ENCODE measurements around the gene LRP1B.
"Not testable (repeated sequence)": the region's sequence is repeated elsewhere in the genome, so short reads cannot be mapped to it uniquely, and the experiment has no call there.

The LRP1B gene

DNA sequence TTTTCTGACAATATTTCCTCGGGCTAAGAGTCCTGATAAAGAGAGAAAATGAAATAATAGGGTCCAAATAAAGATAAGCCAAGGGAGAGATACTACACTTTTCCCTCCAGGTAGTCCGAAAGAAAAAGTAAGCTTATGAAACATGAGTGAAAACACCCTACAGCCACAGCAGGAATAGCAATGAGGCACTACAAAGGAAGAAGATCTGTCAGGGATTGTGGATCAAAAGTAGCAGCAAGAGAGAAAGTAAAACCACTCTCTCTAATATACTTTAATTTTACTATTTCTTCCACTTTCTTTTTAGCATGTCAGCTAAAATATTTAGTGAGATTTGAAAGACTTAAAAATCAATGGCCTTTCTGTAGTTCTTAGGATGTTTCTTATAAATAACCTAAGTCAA, 1601.8 kb downstream of the LRP1B start:
- no peak for DNase-seq (ENCODE audit: low spot score)

DNA sequence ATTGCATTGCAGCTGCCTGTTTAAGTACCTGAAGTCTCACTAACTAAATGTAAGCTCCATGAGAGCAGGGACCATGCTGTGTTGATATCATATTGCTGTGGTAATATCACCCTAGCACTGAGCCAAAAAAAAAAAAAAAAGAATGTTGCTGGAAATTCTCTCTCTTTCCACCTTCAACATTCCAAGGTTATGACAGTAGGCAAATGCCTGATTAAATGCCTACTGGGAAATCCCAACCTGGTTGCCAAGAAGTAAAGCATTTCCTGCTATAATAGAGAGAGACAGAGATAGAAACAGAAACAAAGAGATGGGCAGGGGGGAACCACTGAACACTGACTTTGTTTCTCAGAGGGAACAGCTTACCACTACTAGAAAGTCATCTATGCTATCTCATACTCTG, 1604.2 kb downstream of the LRP1B start:
- DNase-seq (ENCODE audit: low spot score), result no peak

DNA sequence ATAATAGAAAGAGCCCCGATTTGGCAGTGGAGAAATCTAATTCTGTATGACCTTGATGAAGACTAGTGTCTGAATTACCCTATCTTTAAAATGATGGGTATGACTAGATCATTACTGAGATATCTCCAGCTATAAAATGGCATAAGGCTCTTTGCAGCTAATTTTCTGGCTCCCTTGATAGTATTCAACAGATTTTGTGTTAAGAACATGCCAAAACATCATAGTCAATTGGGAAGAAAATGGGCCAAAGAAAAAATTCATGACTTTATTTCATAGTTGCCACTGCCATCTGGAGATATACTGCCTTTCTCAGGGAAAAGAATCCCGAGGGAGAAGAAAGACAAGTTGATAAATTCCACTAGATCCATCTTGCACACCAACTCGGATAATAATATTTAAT, 1618.7 kb downstream of the LRP1B start:
- no peak for DNase-seq (ENCODE audit: low spot score)

DNA sequence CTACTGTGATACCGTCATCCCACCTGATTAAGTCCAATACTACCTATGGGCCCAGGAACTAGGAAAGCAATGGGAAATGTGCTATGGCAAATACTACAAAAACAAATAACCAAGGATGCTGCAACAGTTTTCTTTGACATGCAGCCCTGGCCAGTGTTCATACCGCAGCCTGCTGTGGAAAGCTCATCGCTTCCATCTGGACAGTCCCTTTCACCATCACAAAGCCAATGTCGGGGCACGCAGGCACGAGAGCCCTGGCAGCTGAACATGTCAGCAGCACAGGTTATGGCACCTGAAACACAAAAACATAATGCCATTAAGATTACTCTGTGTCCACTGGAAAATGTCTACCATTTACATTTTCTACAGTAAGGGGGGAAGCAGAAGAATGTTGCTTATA, 1621.1 kb downstream of the LRP1B start:
- DNase-seq (ENCODE audit: low spot score), result no peak

DNA sequence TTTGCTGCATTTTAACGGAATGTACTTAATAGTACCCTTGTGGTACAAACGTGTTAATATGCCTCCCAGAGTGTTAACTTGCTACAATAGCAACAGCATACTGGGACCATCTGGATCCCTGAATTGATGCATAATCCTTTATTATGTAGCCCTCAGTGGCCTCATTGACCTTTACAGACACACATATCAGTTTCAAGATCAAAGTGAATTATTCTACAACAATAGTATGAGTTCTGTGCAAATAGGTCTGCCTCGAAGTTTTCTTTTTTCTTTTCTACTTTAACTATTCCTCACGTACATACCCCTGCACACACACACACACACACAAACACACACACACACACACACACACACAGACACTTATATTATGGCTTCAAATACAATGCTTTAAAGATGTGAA, 1622.1 kb downstream of the LRP1B start:
- no peak for DNase-seq (ENCODE audit: low spot score)

DNA sequence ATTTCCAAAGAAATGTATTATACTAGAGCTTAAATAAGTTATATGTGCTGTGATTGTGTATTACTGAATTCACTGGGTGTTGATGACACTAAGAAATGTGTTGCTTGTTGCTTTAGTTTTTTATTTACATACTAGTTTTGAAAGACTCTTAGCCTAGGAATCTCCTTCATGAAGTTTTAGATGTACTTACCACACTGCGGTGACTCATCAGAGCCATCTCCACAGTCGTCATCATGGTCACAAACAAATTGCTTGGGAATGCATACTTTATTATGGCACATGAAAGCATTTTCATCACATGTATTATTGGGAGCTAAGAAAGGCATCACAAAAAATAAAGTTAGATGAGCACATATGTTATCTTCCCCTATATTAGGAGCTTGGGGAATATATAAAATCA, 1624.2 kb downstream of the LRP1B start:
- no peak for DNase-seq (ENCODE audit: low spot score)

DNA sequence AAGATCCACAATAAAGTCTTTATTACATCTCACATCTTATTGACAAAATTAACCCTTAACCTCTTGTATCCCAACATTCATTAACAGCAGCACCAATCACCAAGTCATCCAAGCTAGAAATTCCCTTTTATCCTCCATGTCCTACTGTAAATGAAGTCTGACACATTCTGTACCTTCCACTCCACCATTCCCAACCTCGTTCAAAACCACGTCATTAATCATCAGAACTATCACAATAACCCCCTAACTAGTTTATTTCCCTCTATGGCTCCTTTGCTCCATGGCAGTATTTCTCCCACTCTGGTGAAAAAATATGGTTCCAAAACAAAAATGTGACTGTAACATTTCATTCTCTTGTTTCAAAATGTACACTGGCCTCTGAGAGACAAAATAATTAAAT, 1626.2 kb downstream of the LRP1B start:
- DNase-seq (ENCODE audit: low spot score), result no peak

DNA sequence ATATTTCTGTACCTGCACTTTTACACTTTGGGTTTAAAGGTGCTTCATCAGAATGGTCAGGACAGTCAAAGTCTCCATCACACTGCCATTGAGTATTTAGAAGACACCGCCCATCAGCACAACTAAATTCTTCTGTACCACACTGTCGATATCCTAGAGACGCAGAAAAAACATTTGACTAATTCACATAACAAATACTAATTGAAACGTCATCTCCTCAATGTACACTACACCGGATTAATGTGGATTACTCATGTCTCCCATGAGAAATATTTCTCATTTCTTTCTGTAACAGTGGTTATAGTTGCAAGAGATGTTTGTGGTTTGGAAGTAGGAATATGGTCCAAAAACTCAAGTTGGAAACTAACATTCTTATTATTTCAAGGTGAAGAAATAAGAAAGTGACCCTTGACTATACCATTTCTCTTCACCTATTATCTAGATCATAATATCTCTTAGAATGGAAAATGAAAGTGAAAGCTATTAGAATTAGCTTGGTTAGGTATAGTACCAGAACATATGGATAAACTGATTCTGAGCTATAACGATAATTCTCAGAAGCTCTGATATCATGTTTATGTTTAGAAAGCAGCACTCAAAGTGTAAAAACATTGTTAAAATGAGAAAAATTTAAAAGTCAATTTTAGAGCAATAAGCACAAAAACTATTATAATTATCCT, 1627.7 kb downstream of the LRP1B start:
- no peak for DNase-seq (ENCODE audit: low spot score)

DNA sequence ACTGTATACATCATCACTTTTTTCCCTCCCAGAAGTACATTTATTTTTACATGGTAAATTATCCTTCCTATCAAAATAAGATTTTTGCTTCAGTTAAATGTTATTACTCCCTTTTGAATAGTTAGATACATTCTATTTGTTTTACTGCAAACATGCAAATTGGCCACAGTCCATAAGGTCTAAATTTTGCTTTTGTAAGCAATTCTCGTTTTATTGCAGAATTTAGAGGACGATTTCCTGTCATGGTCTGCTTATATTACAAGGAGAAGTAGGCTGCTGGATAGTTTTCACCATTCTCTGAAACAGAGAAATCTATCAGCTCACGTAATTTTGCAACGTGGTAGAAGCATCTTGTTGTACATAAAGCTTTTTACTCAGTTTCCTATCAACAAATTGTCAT, 1632.5 kb downstream of the LRP1B start:
- DNase-seq (ENCODE audit: low spot score), result no peak

DNA sequence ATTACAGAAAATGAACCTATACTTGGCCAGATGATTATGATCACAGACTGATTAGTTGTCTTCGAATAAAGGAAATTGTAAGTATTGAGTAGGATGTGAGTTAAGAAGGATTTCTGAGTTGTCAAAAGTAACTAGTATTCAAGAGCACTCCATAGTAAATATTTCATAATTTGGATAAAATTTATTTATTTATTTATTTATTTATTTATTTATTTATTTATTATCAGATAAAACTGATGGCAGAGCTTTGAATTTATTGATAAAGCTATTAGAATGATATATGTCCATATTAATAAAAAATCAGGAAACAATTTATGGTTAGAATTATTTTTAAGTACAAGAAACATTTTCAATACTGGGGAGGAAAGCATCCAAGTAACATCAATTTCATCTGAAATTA, 1634.1 kb downstream of the LRP1B start:
- no peak for DNase-seq (ENCODE audit: low spot score)

DNA sequence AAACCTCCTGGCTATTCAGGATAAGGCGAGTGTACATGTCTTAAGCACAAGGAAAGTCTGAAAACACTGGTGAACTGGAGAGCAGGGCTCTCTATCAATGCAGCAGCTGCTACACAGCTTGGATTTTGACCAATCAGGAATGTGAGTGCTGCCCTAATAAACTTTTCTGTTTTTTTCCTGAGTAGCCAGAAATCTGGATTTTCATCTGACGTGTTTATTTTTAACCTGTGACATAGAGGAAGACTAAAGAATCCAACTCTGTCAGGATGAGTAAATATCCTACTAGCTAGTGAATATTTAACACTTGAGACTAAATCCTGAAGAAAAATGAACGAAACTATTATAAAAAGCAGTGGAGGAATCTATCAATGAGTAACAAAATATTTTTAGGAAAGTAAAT, 1638.9 kb downstream of the LRP1B start:
- DNase-seq (ENCODE audit: low spot score), result no peak

DNA sequence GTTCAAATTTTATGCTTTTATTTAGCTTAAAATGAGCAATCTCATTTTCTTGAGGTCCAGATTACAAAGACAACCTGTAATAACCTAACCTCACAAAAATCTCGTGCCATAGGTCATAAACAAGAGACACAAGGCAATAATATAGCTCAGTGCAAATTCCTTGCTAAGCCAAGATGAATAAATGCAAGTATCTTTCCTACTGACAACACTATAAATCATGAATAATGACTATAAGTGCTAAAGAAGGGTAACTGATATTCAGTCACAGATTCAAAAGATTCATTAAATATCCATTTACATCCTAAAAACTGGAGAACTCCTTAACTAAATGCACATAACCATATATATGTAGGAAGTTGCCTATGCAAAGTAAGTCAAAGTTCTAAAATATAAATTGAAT, 1641.6 kb downstream of the LRP1B start:
- no peak for DNase-seq (ENCODE audit: low spot score)

DNA sequence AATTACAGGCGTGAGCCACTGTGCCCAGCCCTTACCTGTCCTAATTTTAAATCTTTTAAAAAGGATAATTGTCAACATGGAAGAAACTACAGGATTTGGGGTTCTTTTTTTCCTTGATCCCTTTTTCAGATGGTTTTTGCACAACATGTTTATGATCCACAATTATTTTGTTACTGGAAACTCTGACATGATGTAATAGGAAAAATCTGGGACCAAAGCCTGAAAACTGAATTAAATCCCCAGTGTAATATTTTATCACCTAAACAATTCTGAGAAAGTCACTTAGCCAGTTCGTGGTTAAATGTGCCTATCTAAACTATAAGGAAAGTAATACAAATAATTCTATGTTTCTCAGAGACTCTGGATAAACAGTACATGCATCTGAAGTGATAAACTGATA, 1649.7 kb downstream of the LRP1B start:
- no peak for DNase-seq (ENCODE audit: low spot score)

DNA sequence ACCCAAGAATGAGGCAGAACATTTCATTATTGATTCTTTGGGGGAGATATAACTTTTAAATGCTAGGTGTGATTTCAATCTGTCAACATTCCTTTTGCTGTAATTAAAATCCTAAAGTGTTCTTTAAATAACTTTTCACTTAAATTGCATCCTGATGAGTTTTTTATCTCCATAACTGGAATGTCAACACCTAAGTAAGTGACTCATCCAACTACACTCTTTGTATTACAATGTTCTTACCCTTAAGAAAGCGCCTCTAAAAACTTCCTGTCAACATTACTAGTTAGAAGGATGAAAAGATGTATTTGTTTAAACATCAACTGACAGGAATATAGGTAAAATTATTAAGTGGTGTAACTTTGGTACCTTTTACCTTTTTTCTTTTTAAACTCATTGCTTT, 1657.0 kb downstream of the LRP1B start:
- DNase-seq (ENCODE audit: low spot score), result no peak

DNA sequence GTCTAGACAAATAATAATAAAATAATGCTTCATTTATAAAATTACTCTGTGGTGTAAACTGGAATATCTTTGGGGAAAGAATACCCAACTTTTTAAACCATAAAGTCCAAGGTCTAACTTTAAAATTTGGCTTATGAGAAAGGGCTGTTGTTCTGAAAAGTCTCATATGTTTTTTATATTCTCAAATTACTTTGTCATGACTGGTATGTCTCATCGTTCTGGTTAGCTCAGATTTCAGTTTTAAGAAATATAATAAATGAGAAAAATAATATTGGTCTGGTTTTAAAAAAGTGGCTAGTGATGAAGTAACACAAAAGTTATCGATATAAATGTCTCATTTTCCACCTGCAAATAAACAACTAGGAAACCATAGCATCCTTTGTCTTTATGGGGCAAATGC, 1658.1 kb downstream of the LRP1B start:
- DNase-seq (ENCODE audit: low spot score), result no peak

DNA sequence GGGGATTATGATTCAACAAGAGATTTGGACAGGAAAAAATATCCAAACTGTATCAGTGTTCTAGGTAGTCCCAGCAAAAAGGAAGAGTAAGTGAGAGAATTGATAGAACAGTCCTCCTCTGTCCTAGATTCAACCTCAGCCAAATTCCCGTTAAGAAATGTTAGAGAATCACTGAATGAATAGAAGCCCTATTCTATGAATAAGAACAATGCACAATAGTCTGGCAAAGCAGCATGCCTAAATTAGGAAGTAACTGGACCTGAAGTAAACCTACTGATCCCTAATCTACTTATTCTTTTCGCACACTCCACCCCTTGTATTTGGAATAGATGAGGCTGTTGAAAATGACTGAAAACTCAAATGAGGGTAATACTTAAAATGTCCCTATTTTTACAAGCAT, 1665.5 kb downstream of the LRP1B start:
- no peak for DNase-seq (ENCODE audit: low spot score)

DNA sequence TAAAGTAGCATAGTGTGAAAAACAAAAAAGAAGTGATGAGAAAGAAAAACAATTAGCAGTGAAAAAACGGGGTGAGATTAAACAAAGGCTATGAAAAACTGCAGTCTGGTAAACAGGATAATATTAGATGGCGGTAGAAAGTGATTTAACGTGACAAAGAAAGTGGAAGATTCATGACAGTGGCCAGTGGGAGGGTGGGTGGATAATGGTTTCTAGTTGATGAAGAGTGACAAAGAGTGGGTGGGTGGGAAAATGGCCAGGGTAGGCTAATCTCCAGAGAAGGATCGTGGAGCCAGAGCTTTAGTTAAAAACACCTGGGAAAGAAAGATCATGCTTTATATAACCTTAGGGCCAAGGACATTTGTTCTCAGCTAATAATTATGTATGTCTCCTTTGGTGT, 1667.8 kb downstream of the LRP1B start:
- no peak for DNase-seq (ENCODE audit: low spot score)

DNA sequence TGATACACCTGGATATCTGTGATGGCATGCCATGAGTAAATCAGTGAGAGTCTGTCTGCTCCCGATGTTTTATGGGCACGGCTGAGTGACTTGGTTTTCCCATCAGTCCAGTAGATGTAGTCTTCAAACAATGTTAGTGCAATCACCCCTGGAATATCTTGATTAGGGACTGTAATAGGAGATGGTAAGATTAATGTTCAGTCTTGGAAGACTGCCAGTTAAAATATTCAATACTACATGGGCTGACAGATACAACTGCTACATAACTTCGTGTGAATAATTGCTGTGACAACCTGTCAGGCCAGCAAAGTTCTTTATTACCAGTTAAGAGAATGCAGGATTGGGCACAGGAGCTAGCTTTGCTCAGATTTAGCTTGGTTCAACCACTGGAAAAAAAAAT, 1673.3 kb downstream of the LRP1B start:
- no peak for DNase-seq (ENCODE audit: low spot score)

DNA sequence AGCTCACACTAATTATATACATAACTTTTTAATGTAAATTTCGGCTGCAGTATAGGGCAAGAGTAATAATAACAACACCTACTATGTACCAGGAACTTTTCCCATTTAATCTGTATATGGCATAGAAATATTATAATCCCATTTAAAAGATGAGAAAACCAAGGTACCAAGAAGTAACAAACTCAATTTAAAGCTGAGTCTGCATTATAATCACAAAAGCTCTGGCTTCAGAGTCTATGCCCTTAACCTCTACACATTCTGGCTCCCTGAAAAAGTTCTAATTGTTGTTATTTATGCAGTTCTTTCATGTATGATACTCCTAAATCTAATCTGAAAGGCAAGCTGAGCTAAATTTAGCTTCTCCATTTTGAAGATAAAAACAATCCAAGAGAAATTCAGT, 1675.5 kb downstream of the LRP1B start:
- no peak for DNase-seq (ENCODE audit: low spot score)

DNA sequence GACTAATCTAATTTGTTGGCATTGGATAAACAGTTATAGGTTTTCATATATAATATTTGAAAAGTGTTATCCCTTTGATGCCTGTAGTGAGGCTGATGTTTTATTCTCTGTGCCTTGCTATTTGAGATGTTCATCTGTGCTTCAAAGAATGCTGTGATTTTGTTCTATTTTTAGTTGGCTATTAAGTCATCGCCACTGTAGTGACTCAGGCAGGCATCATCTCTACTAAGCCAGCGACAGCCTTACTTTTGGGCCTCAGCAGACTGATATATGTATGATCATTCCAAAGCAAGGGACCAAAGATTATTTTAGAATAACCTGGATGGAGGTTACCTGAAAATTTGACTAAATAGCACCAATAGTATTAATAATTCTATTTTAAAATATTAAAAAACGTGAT, 1676.1 kb downstream of the LRP1B start:
- DNase-seq (ENCODE audit: low spot score), result no peak

DNA sequence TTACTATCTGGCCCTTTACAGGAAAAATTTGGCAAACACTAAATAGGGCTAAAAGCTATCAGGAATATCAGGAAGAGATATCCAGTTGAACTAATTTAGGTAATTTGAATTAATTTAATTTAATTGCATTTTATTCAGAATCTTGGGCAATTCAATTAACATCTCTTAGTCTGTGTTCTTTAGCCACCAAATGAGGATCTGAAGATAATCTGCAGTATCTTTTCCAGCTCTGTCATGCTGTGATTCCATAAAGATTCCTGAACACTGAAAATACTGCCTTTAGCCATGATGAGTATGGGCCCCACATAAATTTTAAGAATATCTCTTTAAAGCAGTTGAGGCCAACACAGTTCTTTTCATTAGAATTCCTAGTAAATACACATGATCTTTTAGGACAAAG, 1679.5 kb downstream of the LRP1B start:
- DNase-seq (ENCODE audit: low spot score), result no peak

DNA sequence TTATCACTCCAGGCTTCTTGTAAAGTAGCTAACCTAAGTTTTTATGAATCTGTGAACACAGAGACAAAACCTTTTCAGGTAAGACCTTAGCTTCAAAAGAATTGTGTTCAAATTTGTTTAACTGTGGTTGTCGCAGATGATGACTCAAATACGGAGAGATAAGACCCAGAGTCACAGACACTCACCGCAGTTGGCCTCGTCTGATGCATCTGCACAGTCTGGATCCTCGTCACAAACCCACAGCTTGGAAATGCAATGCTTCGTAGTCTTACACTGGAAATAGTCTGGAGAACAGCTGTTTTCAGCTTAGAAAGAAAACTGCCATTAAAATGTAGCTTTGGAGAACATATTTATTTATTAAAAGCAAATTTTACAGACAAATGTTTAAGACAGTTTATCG, 1688.5 kb downstream of the LRP1B start:
- no peak for DNase-seq (ENCODE audit: low spot score)

DNA sequence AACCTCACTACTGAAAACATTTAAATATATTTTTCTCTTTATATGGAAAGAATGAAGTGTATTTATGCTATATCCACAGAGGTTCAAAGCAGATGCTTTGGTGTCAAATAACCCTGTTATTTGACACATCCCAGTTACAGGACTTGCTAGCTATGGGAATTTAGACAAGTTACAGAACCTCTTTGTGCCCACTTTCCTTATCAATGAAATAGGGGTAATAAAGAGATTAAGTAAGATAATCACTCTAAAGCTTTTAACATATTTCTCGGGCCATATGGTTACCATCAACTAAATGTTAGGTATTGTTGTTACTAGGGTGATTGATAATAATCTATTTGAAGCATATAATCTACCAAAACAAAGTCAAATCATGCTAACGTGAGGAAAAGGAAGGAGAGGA, 1690.0 kb downstream of the LRP1B start:
- DNase-seq (ENCODE audit: low spot score), result no peak

DNA sequence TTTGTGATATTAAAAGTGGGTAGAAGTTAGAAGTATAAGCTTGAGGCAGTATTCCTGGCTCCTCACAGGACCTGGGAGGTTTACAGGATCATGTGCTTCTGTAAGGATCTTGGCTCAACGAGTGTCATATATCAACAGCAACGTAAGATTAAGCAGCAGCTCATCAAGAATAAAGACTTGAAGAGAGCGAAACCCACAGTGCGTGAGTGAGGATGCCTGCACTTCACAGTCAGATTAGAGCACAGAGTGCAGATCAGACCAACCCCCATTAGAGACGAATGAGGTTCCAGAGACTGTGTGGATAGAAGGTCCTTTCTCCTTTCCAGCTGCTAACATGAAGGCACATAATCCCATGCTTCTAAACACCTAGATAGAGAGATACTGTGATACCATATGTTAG, 1693.9 kb downstream of the LRP1B start:
- DNase-seq (ENCODE audit: low spot score), result no peak

DNA sequence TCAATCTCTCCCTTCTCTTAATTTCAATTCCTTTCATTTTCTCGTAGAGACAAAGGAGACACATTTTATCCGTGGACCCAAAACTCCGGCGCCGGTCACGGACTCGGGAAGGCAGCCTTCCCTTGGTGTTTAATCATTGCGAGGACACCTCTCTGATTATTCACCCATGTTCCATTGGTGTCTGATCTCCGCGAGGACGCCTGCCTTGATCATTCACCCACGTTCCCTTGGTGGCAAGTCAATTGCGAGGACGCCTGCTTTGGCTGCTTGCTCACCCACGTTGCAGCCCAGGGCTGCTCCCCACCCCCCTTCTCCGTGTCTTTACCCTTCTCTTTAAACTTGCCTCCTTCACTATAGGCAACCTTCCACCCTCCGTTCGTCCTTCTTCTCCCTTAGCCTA, 1703.8 kb downstream of the LRP1B start:
- not testable (repeated sequence) for DNase-seq (ENCODE audit: low spot score)

Data from HuH-7.5 (cell line).